ENCODE results near the gene SNX30.

The SNX30 gene

DNA sequence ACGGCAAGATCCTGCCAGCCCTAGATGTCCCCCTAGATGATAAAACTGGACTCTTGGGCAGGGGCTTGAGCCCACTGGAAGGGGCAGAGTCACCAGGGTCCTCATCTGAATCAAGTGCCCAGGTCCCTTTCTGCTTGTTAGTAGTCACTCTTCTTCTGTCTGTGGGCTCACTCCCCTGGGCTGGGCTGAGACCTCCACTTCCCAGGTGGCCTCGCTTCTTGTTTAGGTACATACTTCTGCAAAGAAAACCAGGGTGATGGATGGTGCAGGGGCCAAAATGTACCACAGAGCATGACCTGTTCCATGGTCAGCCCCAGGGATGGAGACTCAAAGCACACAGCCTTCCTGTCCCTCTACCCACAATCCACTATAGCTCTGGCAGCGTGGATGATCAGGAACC lies 141.0 kb downstream of the SNX30 start:
- no peak for DNase-seq

DNA sequence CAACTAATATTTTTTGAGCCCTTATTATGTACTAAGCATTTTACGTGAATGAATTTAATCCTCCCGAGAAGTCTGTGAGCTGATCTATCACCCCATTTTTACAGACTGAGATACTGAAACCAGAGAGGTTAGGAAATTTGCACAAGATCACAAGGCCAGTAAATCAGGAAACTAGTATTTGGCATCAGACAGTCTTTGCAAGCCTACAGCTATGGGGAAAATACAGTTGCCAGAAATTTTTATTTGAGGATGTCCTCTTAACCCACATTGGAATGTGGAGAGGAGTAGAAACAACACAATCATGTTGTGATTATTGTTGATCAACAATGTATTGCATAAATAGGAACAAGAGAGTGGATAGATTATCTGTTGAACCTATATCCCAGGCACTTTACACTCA lies 142.4 kb downstream of the SNX30 start:
- no peak for DNase-seq

DNA sequence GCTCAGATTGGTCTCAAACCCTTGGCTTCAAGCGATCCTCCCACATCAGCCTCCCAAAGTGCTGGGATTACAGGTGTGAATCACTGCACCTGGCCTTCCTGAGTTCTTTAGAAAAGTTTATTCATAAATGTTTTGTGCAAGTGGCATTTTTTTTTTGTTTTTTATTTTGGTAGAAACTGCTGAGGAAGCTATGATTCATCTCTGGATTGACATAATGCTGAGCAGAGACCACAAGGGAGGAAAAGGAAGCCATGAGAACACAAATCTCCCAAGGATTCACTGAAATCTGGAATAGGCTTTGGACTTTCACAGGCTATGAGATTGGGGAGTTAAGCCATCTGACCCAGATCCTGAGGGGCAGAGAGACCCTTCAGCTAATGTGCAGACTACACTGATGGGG lies 143.5 kb downstream of the SNX30 start:
- no peak for DNase-seq

- DNase-seq, result no peak
Measured at GRCh38 chr9:112894699-112895098, 144.1 kb downstream of the SNX30 start.

DNA sequence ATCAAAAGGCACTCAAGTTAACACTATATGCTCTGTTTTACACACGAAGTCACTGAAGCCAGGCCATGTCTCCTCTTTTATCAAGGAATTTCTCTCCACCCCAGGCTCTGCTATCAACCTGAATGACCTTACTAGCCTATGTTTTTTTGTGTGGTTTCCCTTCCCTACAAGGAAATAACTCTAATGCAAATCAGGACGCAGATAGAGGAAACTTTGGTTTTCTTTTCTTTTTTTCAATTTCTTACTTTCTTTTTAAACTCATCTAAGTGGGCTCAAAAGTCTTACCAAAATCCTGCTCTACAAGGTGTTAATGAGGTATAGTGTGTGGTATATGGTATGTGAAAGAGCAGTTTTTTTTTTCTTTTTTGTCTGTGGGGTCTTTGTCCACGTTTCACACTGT lies 145.6 kb downstream of the SNX30 start:
- no peak for DNase-seq

DNA sequence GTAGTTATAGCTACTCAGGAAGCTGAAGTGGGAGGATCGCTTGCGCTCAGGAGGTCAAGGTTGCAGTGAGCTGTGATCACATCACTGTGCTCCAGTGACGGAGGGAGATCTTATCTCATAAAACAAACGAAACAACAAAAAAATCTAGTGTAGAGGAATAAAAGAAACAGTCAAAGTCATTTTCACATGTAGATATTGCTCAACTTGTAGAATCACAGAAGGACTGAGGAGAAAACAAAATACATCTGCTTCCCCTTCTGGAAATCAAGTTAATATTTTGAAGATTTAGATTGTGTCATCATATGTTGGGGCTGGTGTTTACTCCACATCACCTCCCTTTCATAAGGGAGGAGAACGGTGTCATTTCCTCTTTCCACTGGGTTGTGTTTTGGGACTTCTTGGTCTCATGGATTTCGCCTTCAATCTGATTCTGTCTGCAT lies 148.3 kb downstream of the SNX30 start:
- DNase-seq, result no peak

DNA sequence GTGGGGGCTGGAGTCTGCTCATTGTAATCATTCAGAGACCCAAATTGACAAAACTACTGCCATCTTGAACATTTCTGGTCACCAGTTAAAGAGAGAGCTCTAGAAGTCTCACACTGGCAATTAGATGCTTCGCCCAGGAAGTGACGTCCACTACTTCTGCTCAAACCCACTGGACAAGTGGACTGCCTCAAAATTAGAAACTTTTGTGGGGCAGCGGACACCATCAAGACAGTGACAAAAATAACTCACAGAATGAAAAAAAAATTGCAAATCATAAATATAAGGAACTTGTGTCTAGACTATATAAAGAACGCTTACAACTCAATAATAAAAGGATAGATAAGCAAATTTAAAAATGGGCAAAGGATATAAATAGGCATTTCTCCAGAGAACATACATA lies 149.9 kb downstream of the SNX30 start:
- DNase-seq, result no peak

- DNase-seq, result no peak
Measured at GRCh38 chr9:112900901-112901300, 150.3 kb downstream of the SNX30 start.

DNA sequence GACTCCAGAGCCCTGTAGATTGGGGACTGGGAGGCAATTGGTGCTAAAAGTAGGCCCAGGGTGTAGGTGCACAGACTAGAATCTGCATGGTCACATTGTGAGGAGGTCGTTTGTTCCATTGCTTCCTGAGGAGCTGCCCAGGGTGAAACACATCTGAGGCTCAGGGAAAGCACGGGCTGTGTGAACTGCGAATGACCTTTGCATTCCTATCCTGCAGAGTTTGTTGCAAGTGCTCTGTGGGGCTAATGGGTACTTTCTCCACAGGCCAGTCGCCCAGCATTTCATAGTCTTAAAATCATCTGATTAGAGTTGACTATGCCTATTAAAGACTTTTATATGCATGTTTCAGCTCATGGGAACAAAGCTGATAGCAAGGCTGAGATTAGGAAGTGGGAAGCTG lies 154.5 kb downstream of the SNX30 start:
- no peak for DNase-seq

GRCh38 chr9:112911736-112912135 lies 161.2 kb downstream of the SNX30 start:
- DNase-seq, result no peak

- DNase-seq, result no peak
Measured at GRCh38 chr9:112912636-112913035, 162.1 kb downstream of the SNX30 start.

DNA sequence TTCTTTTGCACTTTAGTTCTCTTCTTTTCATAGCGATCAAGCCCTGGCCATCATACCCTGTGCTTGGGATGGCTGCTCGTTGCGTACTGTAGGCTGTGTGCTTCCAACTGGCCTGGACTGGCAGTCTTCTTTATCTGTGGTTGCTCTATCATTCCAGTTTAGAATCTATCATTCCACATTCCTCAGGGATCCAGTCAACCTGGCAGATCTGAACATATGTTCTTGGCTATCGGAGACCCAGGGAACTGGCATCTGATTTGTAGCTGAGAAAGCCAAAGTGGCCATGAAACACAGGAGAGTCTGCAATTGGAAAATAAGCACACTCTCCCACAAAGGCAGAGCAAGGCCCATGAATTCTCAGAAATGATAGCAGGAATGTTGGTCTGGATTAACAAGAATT lies 162.8 kb downstream of the SNX30 start:
- no peak for DNase-seq

GRCh38 chr9:112914524-112914923 lies 164.0 kb downstream of the SNX30 start:
- no peak for DNase-seq

- no peak for DNase-seq
Measured at GRCh38 chr9:112917047-112917986, 166.8 kb downstream of the SNX30 start.

- DNase-seq, result no peak
Measured at GRCh38 chr9:112917987-112918362, 167.4 kb downstream of the SNX30 start.

DNA sequence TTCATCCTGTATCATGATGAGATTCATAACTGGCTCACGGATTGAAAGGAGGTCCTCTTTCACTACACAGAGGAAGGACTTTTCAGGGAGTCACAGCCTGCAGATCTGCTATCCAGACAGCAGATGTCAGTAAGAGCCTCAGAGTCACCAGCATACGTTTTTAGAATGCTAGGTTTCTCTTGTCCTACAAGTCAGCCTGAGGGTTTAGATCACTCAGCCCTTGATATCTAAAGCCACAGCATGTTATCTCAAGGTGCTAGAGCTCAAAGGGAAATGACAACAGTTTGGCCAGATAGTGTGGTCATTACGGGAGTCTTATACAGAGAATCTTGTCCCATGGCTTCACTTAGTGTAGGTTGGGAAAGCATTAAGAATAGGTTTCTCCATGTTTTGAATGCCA lies 171.0 kb downstream of the SNX30 start:
- peak in 1 of 2 experiments; percentile 35 for DNase-seq

Data from SW 1271 (cell line).